Fibroblast of lung (primary cell): ENCODE measurements around the gene MTMR4. TPM values are rescaled to one million over a fixed set of nuclear protein-coding genes. Genes with fewer than 3 reads are reported as not detected.

ENCODE experiments used
- DNase-seq, 2 donors: peaks; one replicate each; pipeline versions ENCODE4 v3.0.0 to v3.0.0-alpha.2; 2010; ENCODE audit warnings: low read depth in 2 of 2
- H2AFZ ChIP-seq: 2 replicates; pipeline ENCODE4 v1.5.1; 2012; ENCODE audit warnings: low read length, control low read depth, inconsistent platforms
- H3K27ac ChIP-seq: 2 replicates; pipeline ENCODE4 v1.5.1; 2011; ENCODE audit warnings: low read length, control low read depth; ENCODE audit not compliant: insufficient read depth
- H3K27me3 ChIP-seq: 2 replicates; pipeline ENCODE4 v1.5.1; 2011; ENCODE audit warnings: mild to moderate bottlenecking, low read length; ENCODE audit not compliant: control insufficient read depth, insufficient read depth
- H3K36me3 ChIP-seq: 2 replicates; pipeline ENCODE4 v1.5.1; 2011; ENCODE audit warnings: low read length; ENCODE audit not compliant: control insufficient read depth, insufficient read depth
- H3K4me1 ChIP-seq: 2 replicates; pipeline ENCODE4 v1.5.1; 2011; ENCODE audit warnings: low read length; ENCODE audit not compliant: control insufficient read depth, insufficient read depth; ENCODE audit errors: extremely low read depth
- H3K4me2 ChIP-seq: 2 replicates; pipeline ENCODE4 v1.5.1; 2011; ENCODE audit warnings: low read length, control low read depth; ENCODE audit not compliant: insufficient read depth; ENCODE audit errors: extremely low read depth
- H3K4me3 ChIP-seq, 4 experiments: fragments of 200-600 bp in 1 of 4; sonication (generic) in 1 of 4; replicated peaks in 1 of 4; 2 replicates each; pipeline ENCODE4 v1.5.1; 2011 to 2016; ENCODE audit warnings: low read length in 4 of 4, low read depth in 3 of 4, mild to moderate bottlenecking in 3 of 4, control low read depth in 2 of 4, inconsistent platforms in 1 of 4, mixed read lengths in 1 of 4; ENCODE audit not compliant: insufficient read depth in 1 of 4; ENCODE audit errors: control extremely low read depth in 1 of 4
- H3K79me2 ChIP-seq: 2 replicates; pipeline ENCODE4 v1.5.1; 2012; ENCODE audit warnings: mild to moderate bottlenecking, low read length, inconsistent platforms; ENCODE audit not compliant: control insufficient read depth, insufficient read depth
- H3K9ac ChIP-seq: 2 replicates; pipeline ENCODE4 v1.5.1; 2011; ENCODE audit warnings: mild to moderate bottlenecking, low read length, control low read depth; ENCODE audit not compliant: insufficient read depth
- H3K9me3 ChIP-seq: 2 replicates; pipeline ENCODE4 v1.5.1; 2012; ENCODE audit warnings: low read depth, low read length; ENCODE audit not compliant: control insufficient read depth, insufficient read depth
- H4K20me1 ChIP-seq: 2 replicates; pipeline ENCODE4 v1.5.1; 2011; ENCODE audit warnings: low read length; ENCODE audit not compliant: control insufficient read depth, insufficient read depth; ENCODE audit errors: extremely low read depth
- EZH2 ChIP-seq: IDR thresholded peaks from 2 replicates; pipeline ENCODE4 v1.5.1; 2012; ENCODE audit warnings: low read length, control low read depth, mild to moderate bottlenecking; ENCODE audit errors: missing control alignments
- polyA plus RNA-seq, 2 donors: library from polyadenylated mRNA; depleted of rRNA in 1 of 2; stranded (reverse) in 1 of 2; unstranded in 1 of 2; fragments of >200 nt; gene quantifications; 2 replicates each; pipeline ENCODE4 v1.2.1, GENCODE V29; 2011 to 2012; ENCODE audit warnings: missing spikeins in 1 of 2
- total RNA-seq: library from RNA; depleted of rRNA; stranded (reverse); fragments of >200 nt; gene quantifications from 2 replicates; pipeline ENCODE4 v1.2.1, GENCODE V29; 2014
- TF ChIP-seq, protein P1 (sequence below), 2 donors: IDR thresholded peaks in 1 of 2; conservative IDR thresholded peaks in 1 of 2; 1 replicate in 1 of 2; 2 replicates in 1 of 2; pipeline ENCODE4 v1.5.1; 2011 to 2012; ENCODE audit warnings: low read length in 2 of 2, control low read depth in 1 of 2, inconsistent platforms in 1 of 2, low read depth in 1 of 2, mild to moderate bottlenecking in 1 of 2

Gene MTMR4
- total and polyA plus RNA-seq, 2 donors (not counting 1 experiment from before 2014, with no cell fraction given) = 22.1 to 40.0 TPM

DNA sequence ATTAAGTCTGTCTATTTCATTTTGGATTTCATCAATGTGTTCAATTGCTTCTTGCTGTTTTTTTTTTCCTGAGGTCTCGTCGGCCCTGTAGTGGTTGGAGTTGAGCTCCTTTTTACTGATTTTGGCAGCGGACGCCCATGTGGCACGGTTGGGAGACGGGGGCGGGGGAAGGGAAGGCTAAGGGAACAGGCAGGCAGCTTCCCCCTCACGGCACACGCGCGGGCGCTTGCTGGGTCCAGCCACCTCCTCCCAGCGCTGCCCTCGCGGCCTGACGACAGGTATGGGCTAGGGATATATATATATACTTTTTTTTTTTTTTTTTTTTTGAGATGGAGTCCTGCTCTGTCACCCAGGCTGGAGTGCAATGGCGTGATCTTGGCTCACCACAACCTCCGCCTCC, 37.6 kb downstream of the MTMR4 start:
- no peaks in the 10 kb centered on the region for H3K27me3 ChIP-seq

DNA sequence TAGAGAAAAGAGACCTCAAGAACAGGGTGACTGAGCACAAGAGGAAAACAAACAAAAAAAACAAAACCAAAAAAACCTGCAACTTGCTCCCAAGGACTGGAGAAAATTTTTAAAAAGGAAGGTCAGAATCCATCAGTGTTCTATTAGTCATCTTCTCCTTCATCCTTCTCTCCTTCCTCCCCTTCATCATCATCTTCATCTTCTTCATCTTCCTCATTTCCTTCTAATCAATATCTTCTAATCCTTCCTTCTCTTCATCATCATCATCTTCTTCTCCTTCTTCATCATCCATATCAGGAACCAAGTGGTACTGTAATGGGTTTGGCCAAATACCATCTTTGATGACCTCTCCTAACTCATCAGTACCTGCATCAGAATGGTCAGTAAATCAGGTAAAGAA, 38.5 kb downstream of the MTMR4 start:
- no peak overlapping the region for H3K9ac ChIP-seq
- no peaks in the 10 kb centered on the region for H3K9me3 ChIP-seq
- DNase-seq = no peak
- H3K27me3 ChIP-seq = no peaks in the 10 kb centered on the region
- H3K36me3 ChIP-seq = no peaks in the 10 kb centered on the region
- no peaks in the 10 kb centered on the region for H3K4me1 ChIP-seq
- H4K20me1 ChIP-seq = no peaks in the 10 kb centered on the region
- H3K4me3 ChIP-seq = no peak overlapping the region
- H3K4me2 ChIP-seq = no peak overlapping the region
- no peak overlapping the region for H3K27ac ChIP-seq
- no peaks in the 10 kb centered on the region for H3K79me2 ChIP-seq
- no peak overlapping the region for H2AFZ ChIP-seq
- TF ChIP-seq, protein P1, sequence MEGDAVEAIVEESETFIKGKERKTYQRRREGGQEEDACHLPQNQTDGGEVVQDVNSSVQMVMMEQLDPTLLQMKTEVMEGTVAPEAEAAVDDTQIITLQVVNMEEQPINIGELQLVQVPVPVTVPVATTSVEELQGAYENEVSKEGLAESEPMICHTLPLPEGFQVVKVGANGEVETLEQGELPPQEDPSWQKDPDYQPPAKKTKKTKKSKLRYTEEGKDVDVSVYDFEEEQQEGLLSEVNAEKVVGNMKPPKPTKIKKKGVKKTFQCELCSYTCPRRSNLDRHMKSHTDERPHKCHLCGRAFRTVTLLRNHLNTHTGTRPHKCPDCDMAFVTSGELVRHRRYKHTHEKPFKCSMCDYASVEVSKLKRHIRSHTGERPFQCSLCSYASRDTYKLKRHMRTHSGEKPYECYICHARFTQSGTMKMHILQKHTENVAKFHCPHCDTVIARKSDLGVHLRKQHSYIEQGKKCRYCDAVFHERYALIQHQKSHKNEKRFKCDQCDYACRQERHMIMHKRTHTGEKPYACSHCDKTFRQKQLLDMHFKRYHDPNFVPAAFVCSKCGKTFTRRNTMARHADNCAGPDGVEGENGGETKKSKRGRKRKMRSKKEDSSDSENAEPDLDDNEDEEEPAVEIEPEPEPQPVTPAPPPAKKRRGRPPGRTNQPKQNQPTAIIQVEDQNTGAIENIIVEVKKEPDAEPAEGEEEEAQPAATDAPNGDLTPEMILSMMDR (conservative IDR thresholded peaks at IDR 0.05 in 1 of 2, IDR thresholded peaks at IDR 0.05 in 1 of 2; ENCODE audit: low read depth in 1 of 2, low read length in 2 of 2) = no peak
- TF ChIP-seq EZH2 = no peak

More for the DNA sequence above, 37.6 kb downstream of the MTMR4 start:
- Histone ChIP-seq H2AFZ (no peak overlapping the region), H3K4me2 (no peak overlapping the region), H3K36me3 (no peaks in the 10 kb centered on the region), H3K9me3 (no peaks in the 10 kb centered on the region), H3K27ac (no peak overlapping the region), H3K4me3 (no peak overlapping the region), H3K4me1 (no peaks in the 10 kb centered on the region), H4K20me1 (no peaks in the 10 kb centered on the region), H3K79me2 (no peaks in the 10 kb centered on the region), H3K9ac (no peak overlapping the region)
- TF ChIP-seq, protein P1 (conservative IDR thresholded peaks at IDR 0.05 in 1 of 2, IDR thresholded peaks at IDR 0.05 in 1 of 2; ENCODE audit: low read depth in 1 of 2, low read length in 2 of 2) = no peak
- no peak for TF ChIP-seq EZH2
- no peak for DNase-seq

DNA sequence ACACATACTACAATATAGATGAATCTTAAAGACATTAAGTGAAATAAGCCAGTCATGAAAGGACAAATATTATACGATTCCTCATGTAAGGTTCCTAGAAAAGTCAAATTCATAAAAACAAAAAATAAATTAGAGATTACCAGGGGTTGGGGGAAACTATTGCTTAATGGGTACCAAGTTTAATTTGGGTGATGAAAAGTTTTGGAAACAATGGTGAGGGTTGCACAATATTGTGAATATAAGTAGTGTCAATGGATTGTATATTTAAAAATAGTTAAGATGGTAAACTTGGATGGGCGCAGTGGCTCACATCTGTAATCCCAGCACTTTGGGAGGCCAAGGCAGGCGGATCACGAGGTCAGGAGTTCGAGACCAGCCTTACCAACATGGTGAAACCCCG, 44.1 kb downstream of the MTMR4 start:
- no peak overlapping the region for H2AFZ ChIP-seq
- H3K27ac ChIP-seq = no peak overlapping the region
- H3K9ac ChIP-seq = no peak overlapping the region
- H3K36me3 ChIP-seq = no peaks in the 10 kb centered on the region
- no peak for DNase-seq
- no peak overlapping the region for H3K4me2 ChIP-seq
- TF ChIP-seq, protein P1 (conservative IDR thresholded peaks at IDR 0.05 in 1 of 2, IDR thresholded peaks at IDR 0.05 in 1 of 2; ENCODE audit: low read depth in 1 of 2, low read length in 2 of 2) = no peak
- no peak for TF ChIP-seq EZH2
- no peaks in the 10 kb centered on the region for H4K20me1 ChIP-seq
- no peaks in the 10 kb centered on the region for H3K27me3 ChIP-seq
- no peaks in the 10 kb centered on the region for H3K79me2 ChIP-seq
- H3K9me3 ChIP-seq = no peaks in the 10 kb centered on the region
- H3K4me3 ChIP-seq = no peak overlapping the region
- H3K4me1 ChIP-seq = no peaks in the 10 kb centered on the region
